GDM1 (cell line): ENCODE data around the gene CLIC1.

Experiments used
- DNase-seq: peaks from one replicate; lab custom pipeline; 2025; lab: John Stamatoyannopoulos, UW

Gene CLIC1

DNA sequence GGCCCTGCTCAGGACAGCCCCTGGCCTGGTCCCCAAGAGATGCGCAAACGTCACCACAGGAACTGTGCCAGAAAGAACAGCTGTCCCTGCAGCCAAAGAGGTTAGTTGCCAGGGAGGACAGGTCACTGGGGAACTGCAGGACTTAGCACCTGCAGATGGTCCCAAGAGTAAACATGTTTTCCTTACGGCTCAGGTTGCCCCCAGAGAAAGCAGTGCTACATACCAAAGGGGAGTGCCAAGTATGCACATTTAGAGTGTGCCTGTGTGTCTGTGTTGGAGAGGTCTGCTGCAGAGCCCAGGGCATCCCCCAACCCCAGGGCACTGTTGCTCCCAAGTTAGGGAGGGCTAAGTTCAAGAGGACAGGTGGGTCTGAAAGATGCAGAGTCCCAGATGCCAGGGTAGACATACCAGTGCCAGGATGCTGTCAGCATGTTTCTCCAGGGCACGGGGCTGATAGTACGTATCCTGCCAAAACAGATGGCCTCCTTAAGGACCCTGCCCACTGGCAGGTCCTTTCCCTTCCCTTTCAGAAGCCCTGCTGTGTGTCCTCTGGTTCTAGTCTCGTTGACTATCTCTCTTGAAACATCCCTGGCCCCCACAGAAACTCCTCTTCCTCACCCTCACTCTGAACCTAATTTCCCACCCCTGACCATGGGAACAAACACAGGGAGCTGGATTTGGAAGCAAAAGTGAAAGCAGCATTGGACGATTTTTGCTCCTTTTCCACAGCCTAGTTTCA, 34.5 kb downstream of the CLIC1 start:
- no peak for DNase-seq

GRCh38 chr6:31700740-31701401, 35.5 kb downstream of the CLIC1 start:
- DNase-seq = no peak

- no peak for DNase-seq
Observed at GRCh38 chr6:31697555-31697954, 38.8 kb downstream of the CLIC1 start.

- DNase-seq = no peak
Observed at GRCh38 chr6:31693535-31693934, 42.8 kb downstream of the CLIC1 start.

- DNase-seq = no peak
Observed at GRCh38 chr6:31692886-31693285, 43.4 kb downstream of the CLIC1 start.

- no peak for DNase-seq
Observed at GRCh38 chr6:31692353-31692752, 44.0 kb downstream of the CLIC1 start.

DNA sequence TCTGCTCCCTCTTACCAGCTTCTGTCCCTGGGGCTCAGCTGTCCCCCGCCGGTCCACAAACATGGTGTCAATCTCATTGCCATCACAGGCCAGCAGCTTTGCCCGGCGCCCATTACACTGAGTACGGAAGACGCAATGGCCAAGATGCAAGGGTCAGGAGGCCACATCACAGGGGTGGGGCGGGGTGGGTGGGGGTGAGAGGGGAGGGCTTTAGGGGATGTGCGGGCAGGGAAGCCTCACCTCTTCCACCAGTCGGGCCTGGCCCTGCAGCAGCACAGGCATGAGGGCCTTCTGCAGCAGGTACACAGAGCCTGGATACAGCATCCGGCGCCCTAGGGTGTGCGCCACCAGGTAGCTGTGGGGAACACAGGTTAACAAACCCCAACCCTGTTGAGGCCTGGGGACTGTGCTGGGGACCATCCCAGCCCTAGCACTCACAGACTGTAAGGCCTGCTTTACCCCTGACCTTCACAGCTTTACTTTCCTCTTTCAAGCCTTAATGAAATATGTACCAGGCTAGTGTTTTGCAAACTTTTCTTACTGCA, 44.7 kb downstream of the CLIC1 start:
- DNase-seq = no peak

- DNase-seq = no peak
Observed at GRCh38 chr6:31691078-31691463, 45.3 kb downstream of the CLIC1 start.

DNA sequence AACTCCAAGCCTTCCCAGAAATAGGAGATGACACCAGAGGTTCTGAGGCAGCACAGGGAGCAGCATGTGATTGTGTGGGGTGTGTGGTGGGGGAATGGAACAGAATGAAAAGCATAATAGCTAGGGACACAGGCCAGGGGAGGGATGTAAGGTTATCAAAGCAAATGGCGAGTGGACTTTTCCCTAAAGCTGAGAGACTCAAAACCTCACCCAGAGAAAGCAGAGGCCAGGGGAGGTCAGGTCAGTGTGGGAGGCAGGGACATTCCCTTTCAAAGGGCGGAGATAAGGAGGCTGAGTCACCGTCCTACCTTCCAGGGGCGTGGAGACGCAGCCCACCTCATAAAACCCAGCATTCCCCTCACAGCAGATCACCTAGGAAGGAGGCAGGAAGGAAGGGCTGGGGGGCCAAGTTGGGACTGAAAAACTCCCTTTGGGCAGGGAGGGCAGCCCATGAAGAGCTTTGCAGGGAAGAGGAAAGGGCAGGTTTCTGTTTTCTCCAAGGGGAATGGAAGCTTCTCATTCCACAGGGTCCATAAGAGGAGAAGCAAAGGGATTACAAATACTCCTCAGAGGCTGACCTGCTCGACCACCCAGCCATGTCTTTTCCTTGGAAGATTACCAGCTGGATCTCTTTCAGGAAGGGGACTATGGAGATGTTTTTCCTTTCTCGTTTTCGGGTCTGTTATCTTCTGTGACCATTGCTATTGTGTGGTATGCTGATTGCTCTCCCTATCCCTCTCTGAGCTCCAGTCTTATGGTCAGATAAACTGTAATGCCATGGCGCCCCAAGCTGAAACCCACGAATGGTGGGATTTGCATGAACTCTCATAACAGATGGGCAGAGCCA, 45.9 kb downstream of the CLIC1 start:
- no peak for DNase-seq

GRCh38 chr6:31689249-31690110, 46.9 kb downstream of the CLIC1 start:
- DNase-seq = no peak

DNA sequence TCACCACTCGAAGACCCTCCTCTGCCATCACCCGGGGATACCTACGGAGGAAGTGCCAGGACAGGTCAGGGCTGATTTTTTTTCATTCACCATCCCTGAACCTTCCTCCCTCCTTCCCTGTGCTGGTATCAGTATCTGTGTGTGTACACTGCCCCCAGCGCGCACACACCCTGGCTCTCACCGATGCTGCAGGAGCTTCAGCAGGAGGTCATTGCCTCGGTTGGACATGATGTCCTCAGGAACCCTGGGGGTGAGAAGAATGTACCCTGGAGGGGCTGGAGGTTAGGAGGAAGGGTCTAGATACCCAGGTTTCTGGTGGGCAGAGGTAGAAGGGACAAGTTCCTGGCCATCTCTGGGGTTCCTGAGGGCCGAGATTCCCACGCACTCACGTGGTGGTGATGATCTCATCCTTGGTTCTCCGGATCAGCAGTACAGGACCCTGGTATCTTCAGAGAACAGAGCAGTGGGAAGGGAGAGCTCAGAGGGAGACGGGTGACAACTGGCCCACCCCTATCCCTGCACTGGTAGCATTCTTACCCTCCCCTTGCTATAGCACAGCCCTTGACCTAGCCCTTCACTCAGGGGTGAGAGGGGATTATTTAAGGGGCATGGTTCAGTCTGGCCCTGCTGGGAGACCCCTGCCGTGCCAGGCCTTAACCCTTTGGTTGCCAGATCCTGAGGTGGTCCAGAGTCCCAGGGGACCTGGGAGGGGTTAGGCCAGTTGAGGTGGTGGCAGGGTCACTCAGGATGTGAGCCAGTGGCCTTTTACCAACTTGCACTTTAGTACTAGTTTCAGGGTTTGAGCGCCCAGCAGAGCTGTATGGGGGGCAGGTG, 48.3 kb downstream of the CLIC1 start:
- no peak for DNase-seq

GRCh38 chr6:31687321-31687720, 49.0 kb downstream of the CLIC1 start:
- DNase-seq = no peak

DNA sequence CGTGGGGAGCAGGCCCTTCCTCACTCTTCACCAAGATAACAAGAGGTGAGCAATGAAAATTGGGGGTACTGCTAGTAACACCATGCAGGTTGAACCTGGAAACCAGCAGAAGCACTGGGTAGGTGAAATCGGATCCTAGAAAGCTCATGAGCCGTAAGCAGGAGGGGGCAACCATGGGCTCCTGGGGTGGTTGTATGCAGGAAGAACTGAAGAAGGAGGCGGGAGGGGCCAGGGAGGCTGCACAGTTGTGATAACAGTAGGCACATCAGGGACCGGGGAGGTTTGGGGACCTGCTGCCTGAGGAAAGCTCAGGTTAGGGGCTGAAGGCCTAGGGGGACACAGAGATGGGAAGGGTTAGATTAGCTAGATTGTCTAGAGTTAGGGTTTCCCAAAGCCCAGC, 49.8 kb downstream of the CLIC1 start:
- DNase-seq = no peak

- DNase-seq = no peak
Observed at GRCh38 chr6:31683591-31683990, 52.7 kb downstream of the CLIC1 start.

DNA sequence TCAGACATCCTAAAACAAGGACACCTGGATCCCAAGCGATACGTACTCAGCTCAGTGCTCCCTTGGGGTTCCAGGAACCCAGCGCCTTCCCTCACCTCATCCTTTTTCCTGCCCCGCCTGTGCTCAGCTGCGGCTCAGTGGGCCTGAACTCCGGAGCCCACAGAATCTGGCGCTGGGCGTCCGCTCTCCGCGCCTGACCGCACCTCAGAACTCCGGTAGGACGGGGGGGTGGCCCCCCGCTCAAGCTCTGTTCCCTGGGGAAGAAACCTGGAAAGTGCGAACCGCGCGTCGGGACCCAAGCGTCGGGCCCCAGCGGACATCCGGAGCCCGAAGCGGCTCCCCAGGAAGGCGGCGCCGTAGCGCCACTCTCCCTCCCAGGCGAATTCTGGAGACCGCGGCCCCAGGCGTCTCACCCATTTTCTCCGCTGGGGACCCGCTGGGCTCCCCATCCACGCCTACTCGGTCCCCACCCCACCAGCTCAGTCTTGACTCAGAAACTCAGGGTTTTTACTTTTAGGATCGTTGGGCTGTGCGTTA, 55.1 kb downstream of the CLIC1 start:
- no peak for DNase-seq
